HCT116 (cell line): ENCODE data around the gene EEF2. TPM values are rescaled to one million over a fixed set of nuclear protein-coding genes. Genes with fewer than 3 reads are reported as not detected.
"Not testable (repeated sequence)": the region's sequence is repeated elsewhere in the genome, so short reads cannot be mapped to it uniquely, and the experiment has no call there.

ENCODE experiments used
- ATAC-seq: fragments of 200-7000 bp; cut with Tn5 transposase; 2 replicates; pipeline ENCODE4 v1.9.1; 2020; ENCODE audit warnings: mild to moderate bottlenecking, moderate library complexity
- BruUV-seq: library from RNA; stranded (reverse); fragments of 400-500 nt; replicated peaks from 2 replicates; lab custom pipeline; 2021; lab: Mats Ljungman, UMichigan
- CTCF ChIA-PET: fragments of 300-600 bp; sonication (Branson Sonifier 250); formaldehyde crosslinking; loops from one replicate; lab custom pipeline; 2021; ENCODE audit warnings: antibody characterized with exemption; lab: Charles Lee
- POLR2A ChIA-PET: fragments of 300-600, 350-600 bp; sonication (Branson Sonifier 250); formaldehyde crosslinking; loops from one replicate; lab custom pipeline; 2021; ENCODE audit warnings: antibody characterized with exemption; lab: Charles Lee
- RAD21 ChIA-PET, 2 experiments: fragments of 300-600 bp; sonication (Branson Sonifier 250); formaldehyde crosslinking; loops; one replicate each; lab custom pipeline; 2023; ENCODE audit warnings: low total read pairs in 2 of 2; ENCODE audit not compliant: uncharacterized antibody in 2 of 2, unreplicated experiment in 2 of 2, low non-redundant PET in 1 of 2; lab: Charles Lee
- DNase-seq: peaks from one replicate; pipeline ENCODE4 v3.0.0-alpha.2; 2010; ENCODE audit warnings: low read depth, low spot score
- H2AFZ ChIP-seq: fragments of 200-600 bp; shearing (Covaris generic), sonication (generic); 2 replicates; pipeline ENCODE4 v1.6.1; 2017; ENCODE audit warnings: low read depth, mixed run types, mixed read lengths, antibody characterized with exemption, low read length; ENCODE audit not compliant: poor library complexity, severe bottlenecking
- H3K27ac ChIP-seq: 2 replicates; pipeline ENCODE4 v1.5.1; 2012; ENCODE audit warnings: low read depth, low read length
- H3K27me3 ChIP-seq: fragments of 200-600 bp; sonication (generic); 2 replicates; pipeline ENCODE4 v1.6.1; 2016; ENCODE audit warnings: mixed run types, low read length, mixed read lengths; ENCODE audit not compliant: insufficient read depth
- H3K36me3 ChIP-seq, 2 experiments: fragments of 200-500 bp in 1 of 2; fragments of 200-600 bp in 1 of 2; sonication (Bioruptor generic) in 1 of 2; sonication (generic) in 1 of 2; 2 replicates each; pipeline versions ENCODE4 v1.5.1 to v1.6.1; 2014 to 2016; ENCODE audit warnings: low read length in 2 of 2, inconsistent platforms in 1 of 2, mixed read lengths in 1 of 2, mixed run types in 1 of 2; ENCODE audit not compliant: insufficient read depth in 2 of 2, control insufficient read depth in 1 of 2
- H3K4me1 ChIP-seq, 2 experiments: fragments of 200-600 bp in 1 of 2; sonication (generic) in 1 of 2; 2 replicates each; pipeline versions ENCODE4 v1.5.1 to v1.6.1; 2012 to 2017; ENCODE audit warnings: low read length in 2 of 2, inconsistent platforms in 1 of 2, mild to moderate bottlenecking in 1 of 2, mixed read lengths in 1 of 2, mixed run types in 1 of 2, moderate library complexity in 1 of 2; ENCODE audit not compliant: insufficient read depth in 2 of 2, control insufficient read depth in 1 of 2
- H3K4me2 ChIP-seq: fragments of 200-600 bp; sonication (generic); 2 replicates; pipeline ENCODE4 v1.6.1; 2017; ENCODE audit warnings: mixed run types, low read length, mixed read lengths
- H3K4me3 ChIP-seq, 2 experiments: fragments of 200-600 bp in 1 of 2; sonication (generic) in 1 of 2; replicated peaks in 1 of 2; 2 replicates each; pipeline ENCODE4 v1.5.1; 2011 to 2016; ENCODE audit warnings: low read length in 2 of 2, control low read depth in 1 of 2, low read depth in 1 of 2, mild to moderate bottlenecking in 1 of 2, mixed read lengths in 1 of 2, mixed run types in 1 of 2
- H3K79me2 ChIP-seq: fragments of 200-600 bp; sonication (generic); 2 replicates; pipeline ENCODE4 v1.6.1; 2017; ENCODE audit warnings: mild to moderate bottlenecking, mixed run types, low read length, moderate library complexity, mixed read lengths; ENCODE audit not compliant: insufficient read depth
- H3K9ac ChIP-seq: fragments of 200-600 bp; sonication (generic); 2 replicates; pipeline ENCODE4 v1.6.1; 2016; ENCODE audit warnings: low read length, mixed read lengths
- H3K9me2 ChIP-seq: fragments of 200-600 bp; sonication (generic), shearing (Covaris generic); 2 replicates; pipeline ENCODE4 v1.6.1; 2017; ENCODE audit warnings: mixed run types, mild to moderate bottlenecking, moderate library complexity; ENCODE audit not compliant: insufficient read depth
- H3K9me3 ChIP-seq, 2 experiments: fragments of 200-500 bp in 1 of 2; fragments of 200-600 bp in 1 of 2; sonication (Bioruptor generic) in 1 of 2; sonication (generic) in 1 of 2; 2 replicates each; pipeline ENCODE4 v1.6.1; 2014 to 2017; ENCODE audit warnings: low read length in 2 of 2, mixed read lengths in 2 of 2, inconsistent platforms in 1 of 2, low read depth in 1 of 2, mild to moderate bottlenecking in 1 of 2, mixed run types in 1 of 2, moderate library complexity in 1 of 2; ENCODE audit not compliant: control insufficient read depth in 1 of 2, insufficient read depth in 1 of 2
- H4K20me1 ChIP-seq: fragments of 200-600 bp; sonication (generic), shearing (Covaris generic); 2 replicates; pipeline ENCODE4 v1.6.1; 2017; ENCODE audit warnings: mixed run types, mild to moderate bottlenecking, moderate library complexity; ENCODE audit not compliant: insufficient read depth
- ATF3 ChIP-seq: IDR thresholded peaks from 2 replicates; pipeline ENCODE4 v1.6.1; 2012
- CBX3 ChIP-seq: IDR thresholded peaks from 2 replicates; pipeline ENCODE4 v1.6.1; 2012; ENCODE audit warnings: low read depth
- CEBPB ChIP-seq: IDR thresholded peaks from 2 replicates; pipeline ENCODE4 v1.6.1; 2012; ENCODE audit warnings: low read depth
- EGR1 ChIP-seq: IDR thresholded peaks from 2 replicates; pipeline ENCODE4 v1.6.1; 2012; ENCODE audit warnings: low read depth
- ELF1 ChIP-seq: IDR thresholded peaks from 2 replicates; pipeline ENCODE4 v1.6.1; 2012; ENCODE audit warnings: low read depth, borderline replicate concordance
- EZH2 ChIP-seq: fragments of 200-600 bp; sonication (generic); IDR thresholded peaks from 2 replicates; pipeline ENCODE4 v1.6.1; 2017; ENCODE audit warnings: antibody characterized with exemption, mixed run types
- EZH2phosphoT487 ChIP-seq: fragments of 200-600 bp; IDR thresholded peaks from 2 replicates; pipeline ENCODE4 v1.6.1; 2018; ENCODE audit warnings: antibody characterized with exemption, borderline replicate concordance
- FOSL1 ChIP-seq: IDR thresholded peaks from 2 replicates; pipeline ENCODE4 v1.6.1; 2012; ENCODE audit warnings: low read depth
- JUND ChIP-seq: IDR thresholded peaks from 2 replicates; pipeline ENCODE4 v1.6.1; 2012
- POLR2A ChIP-seq: IDR thresholded peaks from 2 replicates; pipeline ENCODE4 v1.7.0; 2011; ENCODE audit warnings: borderline replicate concordance; ENCODE audit not compliant: insufficient read depth, insufficient read length; ENCODE audit errors: extremely low read depth
- POLR2AphosphoS5 ChIP-seq: IDR thresholded peaks from 2 replicates; pipeline ENCODE4 v1.6.1; 2011; ENCODE audit warnings: mild to moderate bottlenecking, low read depth, low read length, moderate library complexity
- RAD21 ChIP-seq: IDR thresholded peaks from 2 replicates; pipeline ENCODE4 v1.6.1; 2012; ENCODE audit warnings: low read depth, mild to moderate bottlenecking
- SIN3A ChIP-seq: IDR thresholded peaks from 2 replicates; pipeline ENCODE4 v1.6.1; 2012; ENCODE audit warnings: low read depth
- SP1 ChIP-seq: IDR thresholded peaks from 2 replicates; pipeline ENCODE4 v1.6.1; 2012; ENCODE audit warnings: low read depth
- SRF ChIP-seq: IDR thresholded peaks from 2 replicates; pipeline ENCODE4 v1.6.1; 2012; ENCODE audit warnings: low read depth
- TCF7L2 ChIP-seq: IDR thresholded peaks from 2 replicates; pipeline ENCODE4 v1.7.0; 2011; ENCODE audit warnings: borderline replicate concordance, inconsistent platforms; ENCODE audit not compliant: insufficient read depth, insufficient read length; ENCODE audit errors: extremely low read depth
- YY1 ChIP-seq: IDR thresholded peaks from 2 replicates; pipeline ENCODE4 v1.6.1; 2011; ENCODE audit warnings: low read length, low read depth, moderate library complexity, mild to moderate bottlenecking; ENCODE audit not compliant: insufficient replicate concordance; ENCODE audit errors: extremely low read depth
- ZBTB33 ChIP-seq: IDR thresholded peaks from 2 replicates; pipeline ENCODE4 v1.6.1; 2011; ENCODE audit warnings: mild to moderate bottlenecking, low read length, moderate library complexity; ENCODE audit not compliant: insufficient replicate concordance; ENCODE audit errors: extremely low read depth
- ZFX ChIP-seq: fragments of 450-650 bp; IDR thresholded peaks from 2 replicates; pipeline ENCODE4 v1.6.1; 2017
- ZNF274 ChIP-seq: fragments of 200-500 bp; sonication (Bioruptor generic); IDR thresholded peaks from 2 replicates; pipeline ENCODE4 v1.6.1; 2014; ENCODE audit warnings: mild to moderate bottlenecking, low read depth, low read length, inconsistent platforms
- intact Hi-C: fragments of 100-400 bp; cut with micrococcal nuclease; formaldehyde crosslinking; loops from 2 replicates; pipeline ENCODE4 v1.10.0; 2022
- total RNA-seq: library from RNA; stranded (reverse); gene quantifications from one replicate; pipeline ENCODE4 v1.2.1, GENCODE V29; 2021; ENCODE audit not compliant: unreplicated experiment

The EEF2 gene
- total RNA-seq, 1 experiment from 2014 or later: 3,796 TPM

- BruUV-seq: no TSS peak
- CTCF ChIA-PET: no interaction called here
These were observed 29.6 kb downstream of the EEF2 start for GRCh38 chr19:3955688-3956087.

GRCh38 chr19:3955276-3955675, 30.0 kb downstream of the EEF2 start:
- H4K20me1 ChIP-seq, RAD21 ChIA-PET, H3K4me2 ChIP-seq: not testable (repeated sequence)

More at GRCh38 chr19:3955688-3956087, 29.6 kb downstream of the EEF2 start:
- Histone ChIP-seq H3K4me2 (no peak overlapping the region), H4K20me1 (no peaks in the 10 kb centered on the region), H3K27me3 (no peaks in the 10 kb centered on the region), H3K27ac (no peak overlapping the region), H3K4me1 (peaks cover 2 to 23% of the 10 kb centered on the region in 2 experiments; a peak in 2 of 4 replicates), H3K9me2 (no peaks in the 10 kb centered on the region), H3K4me3 (no peak overlapping the region), H3K9me3 (no peaks in the 10 kb centered on the region), H3K9ac (no peak overlapping the region), H2AFZ (no peak overlapping the region), H3K36me3 (peaks cover 0 to 5% of the 10 kb centered on the region in 2 experiments; a peak in 1 of 4 replicates), H3K79me2 (no peaks in the 10 kb centered on the region)
- DNase-seq (no peak), ATAC-seq (no peak)
- ChIA-PET POLR2A (no interaction called here), RAD21 (no interaction called here)
- intact Hi-C loops: no loop called here
- TF ChIP-seq EGR1 (no peak), YY1 (no peak), ZFX (no peak), JUND (no peak), CEBPB (no peak), RAD21 (no peak), SP1 (no peak), POLR2A (no peak), TCF7L2 (no peak), ZBTB33 (no peak), POLR2AphosphoS5 (no peak), SIN3A (no peak), ATF3 (no peak), EZH2 (no peak), ZNF274 (no peak), ELF1 (no peak), EZH2phosphoT487 (no peak), FOSL1 (no peak), SRF (no peak), CBX3 (no peak)

More at GRCh38 chr19:3955276-3955675, 30.0 kb downstream of the EEF2 start:
- H3K4me1 ChIP-seq: peaks cover 2 to 23% of the 10 kb centered on the region in 2 experiments; a peak in 2 of 4 replicates
- H3K79me2 ChIP-seq, H3K36me3 ChIP-seq, H3K27ac ChIP-seq, intact Hi-C loops, H3K9me3 ChIP-seq, CTCF ChIA-PET, H3K9me2 ChIP-seq, H3K9ac ChIP-seq, BruUV-seq, H2AFZ ChIP-seq, H3K4me3 ChIP-seq, DNase-seq, POLR2A ChIA-PET, ATAC-seq, H3K27me3 ChIP-seq: not testable (repeated sequence)
